Fibroblast of lung (primary cell): ENCODE measurements around the gene PRLR.

ENCODE experiments used
- EZH2 ChIP-seq: IDR thresholded peaks from 2 replicates; pipeline ENCODE4 v1.5.1; 2012; ENCODE audit warnings: low read length, control low read depth, mild to moderate bottlenecking; ENCODE audit errors: missing control alignments
- TF ChIP-seq, protein P1 (sequence below), 2 donors: IDR thresholded peaks in 1 of 2; conservative IDR thresholded peaks in 1 of 2; 1 replicate in 1 of 2; 2 replicates in 1 of 2; pipeline ENCODE4 v1.5.1; 2011 to 2012; ENCODE audit warnings: low read length in 2 of 2, control low read depth in 1 of 2, inconsistent platforms in 1 of 2, low read depth in 1 of 2, mild to moderate bottlenecking in 1 of 2

DNA sequence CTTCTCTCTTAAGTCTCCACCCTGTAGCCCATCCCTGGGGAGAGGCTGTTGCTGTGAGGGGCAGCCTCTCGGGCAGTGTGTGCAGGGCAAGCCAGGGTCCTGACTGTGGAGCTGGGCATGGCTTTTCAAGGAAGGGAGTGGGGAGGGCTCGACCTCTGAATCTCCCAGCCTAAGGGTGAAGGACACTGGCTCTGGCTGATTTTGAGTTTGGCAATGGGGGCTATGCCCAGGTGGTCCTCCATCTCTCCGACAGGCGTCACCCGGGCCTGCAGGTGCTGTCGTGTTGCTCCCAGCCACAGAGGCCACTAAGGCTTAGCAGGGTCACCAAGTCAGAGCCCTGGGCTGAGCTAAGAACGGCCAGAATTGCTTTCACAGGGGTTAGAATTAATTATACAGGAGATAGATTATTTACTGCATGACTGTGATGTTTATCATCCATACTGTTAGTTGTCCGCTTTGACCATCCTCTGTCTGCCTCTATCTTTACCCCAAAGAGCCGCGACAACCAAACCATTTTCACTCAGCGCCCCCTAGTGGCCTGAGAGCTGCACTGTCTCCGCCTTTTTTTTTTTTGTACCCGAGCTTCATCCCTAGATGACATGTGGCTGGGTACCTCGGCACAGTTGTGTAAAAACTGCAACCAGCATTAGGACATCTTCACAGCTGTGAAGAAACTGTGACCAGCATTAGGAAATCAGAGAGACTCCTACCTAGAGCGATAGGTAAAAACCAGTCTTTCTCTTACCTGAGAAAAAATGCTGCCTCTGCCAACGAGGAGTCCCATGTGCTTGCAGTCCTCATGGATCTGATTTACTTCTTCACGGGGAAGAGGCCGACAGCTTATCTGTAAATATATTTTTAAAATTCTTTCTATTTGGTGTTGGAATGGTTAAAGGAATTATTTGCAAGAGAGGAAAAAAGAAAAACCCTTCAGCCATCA lies 227.0 kb downstream of the PRLR start:
- TF ChIP-seq, protein P1, sequence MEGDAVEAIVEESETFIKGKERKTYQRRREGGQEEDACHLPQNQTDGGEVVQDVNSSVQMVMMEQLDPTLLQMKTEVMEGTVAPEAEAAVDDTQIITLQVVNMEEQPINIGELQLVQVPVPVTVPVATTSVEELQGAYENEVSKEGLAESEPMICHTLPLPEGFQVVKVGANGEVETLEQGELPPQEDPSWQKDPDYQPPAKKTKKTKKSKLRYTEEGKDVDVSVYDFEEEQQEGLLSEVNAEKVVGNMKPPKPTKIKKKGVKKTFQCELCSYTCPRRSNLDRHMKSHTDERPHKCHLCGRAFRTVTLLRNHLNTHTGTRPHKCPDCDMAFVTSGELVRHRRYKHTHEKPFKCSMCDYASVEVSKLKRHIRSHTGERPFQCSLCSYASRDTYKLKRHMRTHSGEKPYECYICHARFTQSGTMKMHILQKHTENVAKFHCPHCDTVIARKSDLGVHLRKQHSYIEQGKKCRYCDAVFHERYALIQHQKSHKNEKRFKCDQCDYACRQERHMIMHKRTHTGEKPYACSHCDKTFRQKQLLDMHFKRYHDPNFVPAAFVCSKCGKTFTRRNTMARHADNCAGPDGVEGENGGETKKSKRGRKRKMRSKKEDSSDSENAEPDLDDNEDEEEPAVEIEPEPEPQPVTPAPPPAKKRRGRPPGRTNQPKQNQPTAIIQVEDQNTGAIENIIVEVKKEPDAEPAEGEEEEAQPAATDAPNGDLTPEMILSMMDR (conservative IDR thresholded peaks at IDR 0.05 in 1 of 2, IDR thresholded peaks at IDR 0.05 in 1 of 2; ENCODE audit: low read depth in 1 of 2, low read length in 2 of 2) = peak; percentile 95 to 96
- TF ChIP-seq EZH2 = no peak
